Right kidney (tissue), 9 donors: ENCODE data around the gene HNRNPA1L2.
"Not testable (repeated sequence)": the region's sequence is repeated elsewhere in the genome, so short reads cannot be mapped to it uniquely, and the experiment has no call there.

Source experiments
- DNase-seq: peaks from one replicate; pipeline ENCODE4 v3.0.0-alpha.2; 2016
- long read RNA-seq, 8 donors: transcript quantifications; one replicate each; lab custom pipeline, GENCODE V29; 2026

The HNRNPA1L2 gene
- long read RNA-seq, donor 1, transcript HNRNPA1L2-201 (1 exons, 1,372 nt) = major isoform, 8 of 8 reads
- long read RNA-seq, donor 1, partial matches to known transcripts = 0 of 8 reads
- long read RNA-seq, donor 1, other reads (novel, unspliced or antisense) = 0 of 8 reads
- long read RNA-seq, donor 2, transcript HNRNPA1L2-201 (1 exons, 1,372 nt) = major isoform, 5 of 5 reads
- long read RNA-seq, donor 2, partial matches to known transcripts = 0 of 5 reads
- long read RNA-seq, donor 2, other reads (novel, unspliced or antisense) = 0 of 5 reads
- long read RNA-seq, donor 3, partial matches to known transcripts = 0 of 4 reads
- long read RNA-seq, donor 3, other reads (novel, unspliced or antisense) = 0 of 4 reads
- long read RNA-seq, donor 4, transcript HNRNPA1L2-201 (1 exons, 1,372 nt) = major isoform, 23 of 23 reads
- long read RNA-seq, donor 4, partial matches to known transcripts = 0 of 23 reads
- long read RNA-seq, donor 4, other reads (novel, unspliced or antisense) = 0 of 23 reads
- long read RNA-seq, donor 5, transcript HNRNPA1L2-201 (1 exons, 1,372 nt) = major isoform, 9 of 9 reads
- long read RNA-seq, donor 5, partial matches to known transcripts = 0 of 9 reads
- long read RNA-seq, donor 5, other reads (novel, unspliced or antisense) = 0 of 9 reads
- long read RNA-seq, donor 6, transcript HNRNPA1L2-201 (1 exons, 1,372 nt) = major isoform, 5 of 5 reads
- long read RNA-seq, donor 6, partial matches to known transcripts = 0 of 5 reads
- long read RNA-seq, donor 6, other reads (novel, unspliced or antisense) = 0 of 5 reads
- long read RNA-seq, donor 7, transcript HNRNPA1L2-201 (1 exons, 1,372 nt) = major isoform, 27 of 27 reads
- long read RNA-seq, donor 7, partial matches to known transcripts = 0 of 27 reads
- long read RNA-seq, donor 7, other reads (novel, unspliced or antisense) = 0 of 27 reads
- long read RNA-seq, donor 8, transcript HNRNPA1L2-201 (1 exons, 1,372 nt) = major isoform, 13 of 13 reads
- long read RNA-seq, donor 8, partial matches to known transcripts = 0 of 13 reads
- long read RNA-seq, donor 8, other reads (novel, unspliced or antisense) = 0 of 13 reads

DNA sequence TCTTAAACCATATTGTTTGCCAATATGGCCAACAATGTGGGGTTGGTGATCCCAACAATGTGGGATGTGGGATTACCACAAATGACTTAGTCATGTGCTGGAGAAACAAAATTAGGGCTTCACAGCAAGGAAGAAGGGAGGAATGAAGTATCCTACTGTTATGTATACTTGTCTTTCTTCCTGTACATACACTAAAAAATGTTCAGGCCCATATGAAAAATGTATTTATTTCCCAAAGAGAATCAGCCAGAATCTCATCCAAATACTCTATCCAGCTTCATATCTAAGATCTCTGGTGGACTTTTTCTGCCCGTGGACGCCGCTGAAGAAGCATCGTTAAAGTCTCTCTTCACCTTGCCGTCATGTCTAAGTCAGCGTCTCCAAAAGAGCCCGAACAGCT lies at the start of gene HNRNPA1L2:
HNRNPA1L2 (plus strand) TSS at position 301 of the 400 bp plus-strand sequence; CDS start at position 363, 62 bp downstream.
- no peak for DNase-seq

DNA sequence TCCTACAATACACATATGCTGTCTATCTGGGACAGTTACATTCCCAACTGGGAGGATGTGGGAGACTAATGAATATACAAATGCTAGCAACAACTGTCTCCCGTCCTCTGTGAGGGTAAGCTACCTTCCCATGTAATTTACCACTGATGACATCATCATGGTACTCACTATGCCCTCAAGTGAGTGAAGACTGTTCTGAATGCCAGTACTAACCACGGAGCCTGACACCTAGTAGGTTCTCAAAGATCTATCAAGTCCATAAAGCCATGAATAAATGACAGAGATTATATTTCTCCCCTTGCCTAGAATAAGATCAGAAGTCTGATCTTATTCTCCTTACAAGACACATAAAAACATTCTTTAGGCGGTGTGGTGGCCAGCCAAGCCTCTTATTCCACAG lies 49.1 kb upstream of the HNRNPA1L2 start:
- not testable (repeated sequence) for DNase-seq

DNA sequence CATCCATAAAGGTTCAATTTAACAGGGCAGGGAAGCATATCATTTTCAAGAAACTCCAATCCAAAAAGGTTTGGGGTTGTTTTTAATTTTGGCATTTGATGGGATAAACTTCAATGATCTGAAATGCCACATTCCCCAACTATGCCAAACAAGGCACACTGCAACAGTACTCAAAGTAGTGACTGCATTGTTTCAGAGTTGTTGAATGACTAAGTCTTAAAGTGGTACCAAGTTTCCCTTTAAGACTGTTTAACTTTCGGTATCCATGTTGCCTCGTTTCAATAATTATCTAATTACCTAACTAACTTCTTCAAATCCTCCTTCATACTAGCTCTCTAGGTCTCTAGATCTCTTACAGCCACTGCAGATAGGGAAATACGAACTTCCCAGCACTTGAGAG lies 48.4 kb upstream of the HNRNPA1L2 start:
- not testable (repeated sequence) for DNase-seq

DNA sequence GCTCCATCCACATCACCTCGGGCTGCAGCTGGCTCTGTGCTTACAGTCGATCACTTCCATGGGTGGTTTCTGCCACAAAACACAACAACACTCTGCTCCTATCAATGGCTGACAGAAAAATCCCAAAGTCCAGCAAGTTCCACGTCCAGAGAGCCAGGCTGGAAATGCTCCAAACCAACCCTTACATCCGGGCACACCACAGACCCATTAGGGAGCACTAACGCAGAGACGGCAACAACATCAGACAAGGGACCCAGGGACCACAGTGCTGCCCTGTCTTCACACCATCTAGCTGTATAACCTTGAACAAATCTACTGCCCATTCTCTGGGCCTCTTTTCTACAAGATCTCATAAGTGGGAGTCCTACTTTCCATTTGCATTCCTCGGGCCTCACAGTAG lies 47.9 kb upstream of the HNRNPA1L2 start:
- DNase-seq = not testable (repeated sequence)

DNA sequence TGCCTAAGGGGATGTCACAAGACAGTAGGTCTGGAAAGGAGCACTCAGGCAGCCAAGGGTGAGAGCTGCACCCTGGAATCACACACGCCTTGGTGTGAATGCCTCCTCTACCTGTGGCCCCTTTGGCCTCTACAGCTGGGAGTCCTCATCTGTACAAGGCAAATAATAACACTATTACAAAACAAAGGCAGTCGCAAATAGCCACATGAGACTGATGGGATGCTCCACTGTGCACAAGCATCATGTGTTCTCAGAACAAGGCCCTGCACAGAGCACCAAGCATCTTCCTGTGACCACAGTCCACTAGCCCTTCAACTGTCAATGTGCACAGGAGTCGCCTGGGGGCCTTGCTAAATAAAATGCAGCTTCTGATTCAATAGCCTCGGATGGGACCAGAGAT lies 44.6 kb upstream of the HNRNPA1L2 start:
- DNase-seq = no peak

DNA sequence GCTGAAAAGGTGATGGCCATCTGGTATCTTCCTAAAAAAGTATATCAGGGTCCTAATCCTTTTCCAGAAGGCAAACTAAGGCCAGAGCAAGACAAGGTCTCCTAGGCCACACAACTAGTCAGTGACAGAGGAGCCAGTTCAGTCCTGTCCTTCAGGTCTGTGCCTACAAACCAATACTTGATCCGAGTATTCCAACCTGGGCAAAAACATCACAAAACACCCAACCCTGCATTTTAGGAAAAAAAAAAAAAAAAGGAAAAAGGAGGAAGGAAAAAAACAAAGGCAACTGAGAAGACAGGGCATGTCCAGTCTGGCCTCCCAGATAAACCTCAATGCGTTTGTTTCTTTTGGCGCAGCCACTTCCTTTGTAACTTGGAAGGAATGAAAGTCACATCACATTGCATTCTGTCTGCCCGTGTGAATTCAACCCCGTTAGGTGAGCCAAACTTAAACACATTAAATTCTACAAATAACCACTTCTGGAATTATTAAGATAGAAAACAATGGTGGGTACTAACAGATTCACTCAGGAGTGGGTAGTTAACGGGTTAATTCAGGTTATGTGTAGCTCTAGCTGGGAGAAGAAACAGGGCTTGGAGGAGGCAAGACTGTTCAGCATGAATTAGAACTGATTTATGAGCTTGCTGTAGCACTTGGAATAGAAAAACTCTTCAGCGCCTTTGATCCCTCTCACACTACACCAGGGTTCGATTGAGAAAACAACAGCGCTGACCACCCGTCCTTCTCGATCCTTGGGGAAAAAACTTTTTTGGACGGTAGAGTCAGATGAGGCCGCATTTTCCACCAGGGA lies 43.0 kb upstream of the HNRNPA1L2 start:
- no peak for DNase-seq

DNA sequence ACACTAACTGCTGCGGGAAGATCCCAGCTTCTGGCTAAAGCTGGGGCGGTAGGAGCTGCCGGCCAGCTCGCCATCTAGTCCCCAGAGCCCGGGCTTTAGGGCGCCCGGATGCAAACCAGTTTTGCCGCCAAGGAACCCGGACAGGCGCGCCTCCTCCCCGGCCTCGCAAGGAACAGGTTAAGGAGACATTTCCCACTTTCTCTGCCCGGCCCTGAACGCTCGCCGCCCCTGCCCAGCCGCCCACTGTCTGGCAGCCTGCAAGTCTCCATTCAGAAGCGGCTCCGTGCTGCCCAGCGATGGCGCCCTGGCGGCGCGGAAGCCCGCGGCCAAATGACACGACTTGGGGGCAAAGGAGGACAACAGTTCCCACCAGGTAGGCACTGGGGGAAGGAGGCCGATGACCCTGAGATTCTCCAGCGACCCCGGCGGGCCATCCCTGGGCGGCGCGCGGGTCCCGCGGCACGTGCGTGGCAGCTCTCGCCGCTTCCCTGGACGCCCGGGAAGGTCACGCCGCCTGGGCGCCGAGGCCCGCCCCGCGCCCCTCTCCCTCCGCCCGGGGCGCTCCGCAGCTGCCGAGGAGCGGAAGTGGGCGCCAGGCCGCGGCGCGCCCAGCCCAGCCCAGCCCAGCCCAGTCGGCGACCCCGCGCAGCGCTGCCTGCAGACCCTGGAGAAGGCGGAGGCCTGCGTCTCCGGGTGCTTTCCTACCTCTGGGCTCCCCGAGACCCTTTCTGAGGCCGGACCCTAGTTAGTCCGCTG lies 42.2 kb upstream of the HNRNPA1L2 start:
- DNase-seq = peak; percentile 88

DNA sequence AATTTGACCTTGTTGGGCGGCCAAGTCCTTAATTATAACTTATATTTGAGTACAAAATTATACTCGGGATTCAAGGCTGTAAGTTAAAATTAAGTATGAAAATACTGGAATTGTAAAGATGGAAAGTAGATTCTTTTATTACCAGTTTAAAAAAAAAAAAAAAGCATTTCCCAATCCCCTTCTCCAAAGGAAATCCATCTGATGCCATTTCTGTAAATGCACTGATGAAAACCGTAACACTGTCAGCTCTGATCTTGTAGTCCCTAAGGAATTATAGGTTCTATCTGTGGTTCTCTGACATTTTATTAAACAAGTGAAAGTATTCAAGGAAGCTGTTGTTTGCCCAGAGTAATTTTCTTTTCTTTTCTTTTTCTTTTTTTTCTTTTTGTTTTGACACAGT lies 41.6 kb upstream of the HNRNPA1L2 start:
- DNase-seq = no peak

DNA sequence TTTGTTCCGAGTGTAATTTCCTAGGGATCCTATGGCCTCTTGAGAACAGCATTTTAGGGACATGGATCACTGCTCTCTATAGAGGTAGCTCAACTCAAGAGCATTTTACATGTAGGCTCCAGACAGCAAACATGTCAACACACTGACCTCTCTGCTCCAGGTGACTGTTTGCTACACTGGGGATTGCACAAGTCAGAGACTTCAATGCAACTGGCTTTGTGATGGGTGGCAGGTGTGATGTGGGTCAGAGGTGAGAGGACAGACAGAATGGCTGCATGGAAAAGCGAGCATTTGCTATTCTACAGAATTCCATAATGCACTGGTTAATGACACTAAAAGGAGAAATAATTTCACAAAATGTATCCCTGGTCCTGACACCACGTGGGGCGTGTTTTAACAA lies 38.9 kb upstream of the HNRNPA1L2 start:
- not testable (repeated sequence) for DNase-seq

DNA sequence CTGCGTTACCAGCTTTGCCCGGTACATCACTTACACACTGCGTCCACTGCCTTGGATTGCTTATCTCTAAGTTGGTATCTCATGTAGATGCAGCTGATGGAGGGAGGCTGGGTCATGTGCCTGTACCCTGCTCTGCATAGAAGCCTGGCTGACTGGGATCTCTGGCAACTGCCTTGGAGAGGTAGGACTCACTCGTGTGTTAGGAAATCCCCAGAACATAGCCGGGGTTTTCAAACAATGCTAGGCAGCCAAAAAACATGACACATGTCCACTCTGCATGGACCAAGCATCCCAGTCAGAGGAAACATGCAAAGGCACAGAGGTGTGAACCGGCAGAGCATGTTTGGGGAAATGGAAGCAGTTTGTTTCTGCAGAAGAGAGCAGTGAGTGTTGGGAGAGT lies 36.1 kb upstream of the HNRNPA1L2 start:
- DNase-seq = not testable (repeated sequence)

DNA sequence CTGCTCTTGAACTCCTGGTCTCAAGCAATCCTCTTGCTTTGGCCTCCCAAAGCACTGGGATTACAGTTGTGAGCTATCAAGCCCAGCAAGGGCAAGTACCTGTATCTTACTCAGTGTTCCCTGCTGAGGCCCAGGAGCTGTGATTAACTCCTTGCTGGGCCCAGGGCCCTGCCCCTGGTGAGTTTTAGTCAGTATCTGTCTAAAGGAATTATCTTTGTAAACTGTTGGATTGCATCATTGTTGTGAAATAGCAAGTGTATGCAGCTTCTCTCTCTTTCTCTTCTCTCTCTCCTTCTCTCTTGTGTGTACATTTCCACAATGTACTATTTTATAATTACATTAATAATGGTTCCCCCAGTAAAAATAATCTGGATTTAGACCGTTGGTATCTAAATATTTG lies 35.4 kb upstream of the HNRNPA1L2 start:
- DNase-seq = not testable (repeated sequence)

DNA sequence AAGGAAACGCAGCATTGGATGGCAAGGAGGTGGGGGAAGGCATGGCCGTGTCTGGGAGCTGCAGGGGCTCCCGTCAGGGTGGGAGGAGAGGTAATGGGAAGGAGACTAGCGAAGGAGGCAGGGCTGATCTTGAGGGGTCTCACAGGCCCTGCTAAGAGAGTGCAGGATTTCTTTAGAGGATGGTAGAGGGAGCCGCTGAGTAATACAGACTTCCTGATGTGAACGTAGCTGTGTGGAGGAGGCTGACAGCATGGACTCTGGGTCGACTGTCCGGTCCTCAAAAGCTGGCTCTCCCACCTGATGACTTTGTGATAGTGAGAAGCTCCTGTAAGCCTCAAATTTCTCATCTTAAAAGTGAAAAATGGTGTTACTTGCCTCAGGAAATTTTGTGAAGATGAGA lies 34.0 kb upstream of the HNRNPA1L2 start:
- DNase-seq = not testable (repeated sequence)

DNA sequence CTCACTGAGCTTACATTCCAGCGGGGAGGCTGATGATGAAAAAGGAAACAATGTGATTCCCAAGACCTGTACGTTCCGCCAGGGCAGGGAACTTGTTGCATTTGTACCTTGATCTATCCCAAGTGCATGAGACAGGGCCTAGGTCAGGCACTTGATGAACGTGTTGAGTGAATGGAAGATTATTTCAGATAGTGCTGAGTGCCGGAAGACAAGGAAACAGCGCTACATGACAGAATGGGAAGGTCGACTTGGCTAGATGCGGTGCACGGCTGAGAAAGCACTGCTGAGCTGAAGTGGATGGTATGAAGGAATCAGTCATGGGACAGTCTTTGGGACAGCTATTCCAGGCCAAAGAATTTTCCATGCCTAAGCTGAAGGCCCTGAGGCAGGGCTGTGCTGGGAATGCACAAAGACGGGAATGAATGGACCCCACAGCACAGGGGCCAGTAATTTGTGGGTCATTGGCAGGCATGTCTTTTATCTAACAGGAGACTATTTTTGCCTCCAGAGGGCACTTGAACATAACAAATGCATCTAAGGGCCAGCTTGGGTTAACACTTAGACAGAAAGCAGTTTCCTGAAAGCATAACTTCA lies 33.1 kb upstream of the HNRNPA1L2 start:
- not testable (repeated sequence) for DNase-seq

DNA sequence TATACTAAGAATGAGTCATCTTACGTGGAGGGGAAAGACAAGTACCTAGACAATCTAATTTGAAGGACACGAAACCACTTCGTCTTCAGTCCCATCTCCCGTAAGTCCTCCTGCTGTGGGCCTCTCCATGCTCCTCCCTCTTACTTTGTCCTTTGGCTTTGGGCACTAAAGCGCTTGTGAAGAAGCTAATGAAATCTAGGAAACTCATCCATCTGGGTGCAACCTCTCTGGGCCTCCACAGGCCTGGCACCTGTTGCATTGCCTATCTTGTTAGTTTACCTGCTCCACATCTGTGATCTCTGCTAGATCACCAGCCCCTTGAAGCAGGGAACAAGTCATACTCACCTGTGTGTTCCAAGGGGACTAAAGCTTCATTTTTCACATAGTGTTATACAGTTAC lies 32.1 kb upstream of the HNRNPA1L2 start:
- not testable (repeated sequence) for DNase-seq

DNA sequence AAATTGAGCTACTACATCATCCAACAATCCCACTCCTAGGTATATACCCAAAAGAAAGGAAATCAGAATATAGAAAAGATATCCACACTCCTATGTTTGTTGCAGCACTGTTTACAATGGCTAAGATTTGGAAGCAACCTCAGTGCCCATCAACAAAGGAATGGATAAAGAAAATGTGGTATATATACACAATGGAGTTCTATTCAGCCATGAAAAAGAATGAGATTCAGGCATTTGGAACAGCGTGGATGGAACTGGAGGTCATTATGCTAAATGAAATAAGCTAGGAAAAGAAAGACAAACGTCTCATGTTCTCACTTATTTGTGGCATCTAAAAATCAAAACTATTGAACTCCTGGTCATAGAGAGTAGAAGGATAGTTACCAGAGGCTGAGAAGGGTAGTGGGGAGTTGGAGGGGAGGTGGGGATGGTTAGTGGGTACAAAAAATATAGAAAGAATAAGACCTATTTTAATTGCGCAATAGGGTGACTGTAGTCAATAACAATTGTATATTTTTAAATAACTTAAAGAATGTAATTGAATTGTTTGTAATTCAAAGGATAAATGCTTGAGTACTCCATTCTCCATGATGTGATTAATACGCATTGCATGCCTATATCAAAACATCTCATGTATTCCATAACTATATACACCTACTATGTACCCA lies 27.0 kb upstream of the HNRNPA1L2 start:
- DNase-seq = no peak

DNA sequence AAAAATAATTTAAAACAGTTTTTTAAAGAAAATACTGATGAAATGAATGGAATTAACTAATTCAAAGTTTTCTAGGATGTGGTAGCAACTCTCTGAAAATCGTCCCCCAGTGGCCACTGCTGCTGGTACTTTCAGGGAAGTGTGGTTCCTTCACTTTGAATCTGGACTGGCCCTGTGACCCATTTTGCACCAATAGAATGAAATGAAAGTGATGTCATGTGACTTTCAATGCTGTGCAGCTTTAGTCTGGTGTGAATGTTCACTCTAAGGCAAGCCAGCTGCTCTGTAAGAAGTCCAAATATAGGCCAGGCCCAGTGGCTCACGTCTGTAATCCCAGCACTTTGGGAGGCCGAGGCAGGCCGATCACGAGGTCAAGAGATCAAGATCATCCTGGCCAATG lies 26.4 kb upstream of the HNRNPA1L2 start:
- no peak for DNase-seq

DNA sequence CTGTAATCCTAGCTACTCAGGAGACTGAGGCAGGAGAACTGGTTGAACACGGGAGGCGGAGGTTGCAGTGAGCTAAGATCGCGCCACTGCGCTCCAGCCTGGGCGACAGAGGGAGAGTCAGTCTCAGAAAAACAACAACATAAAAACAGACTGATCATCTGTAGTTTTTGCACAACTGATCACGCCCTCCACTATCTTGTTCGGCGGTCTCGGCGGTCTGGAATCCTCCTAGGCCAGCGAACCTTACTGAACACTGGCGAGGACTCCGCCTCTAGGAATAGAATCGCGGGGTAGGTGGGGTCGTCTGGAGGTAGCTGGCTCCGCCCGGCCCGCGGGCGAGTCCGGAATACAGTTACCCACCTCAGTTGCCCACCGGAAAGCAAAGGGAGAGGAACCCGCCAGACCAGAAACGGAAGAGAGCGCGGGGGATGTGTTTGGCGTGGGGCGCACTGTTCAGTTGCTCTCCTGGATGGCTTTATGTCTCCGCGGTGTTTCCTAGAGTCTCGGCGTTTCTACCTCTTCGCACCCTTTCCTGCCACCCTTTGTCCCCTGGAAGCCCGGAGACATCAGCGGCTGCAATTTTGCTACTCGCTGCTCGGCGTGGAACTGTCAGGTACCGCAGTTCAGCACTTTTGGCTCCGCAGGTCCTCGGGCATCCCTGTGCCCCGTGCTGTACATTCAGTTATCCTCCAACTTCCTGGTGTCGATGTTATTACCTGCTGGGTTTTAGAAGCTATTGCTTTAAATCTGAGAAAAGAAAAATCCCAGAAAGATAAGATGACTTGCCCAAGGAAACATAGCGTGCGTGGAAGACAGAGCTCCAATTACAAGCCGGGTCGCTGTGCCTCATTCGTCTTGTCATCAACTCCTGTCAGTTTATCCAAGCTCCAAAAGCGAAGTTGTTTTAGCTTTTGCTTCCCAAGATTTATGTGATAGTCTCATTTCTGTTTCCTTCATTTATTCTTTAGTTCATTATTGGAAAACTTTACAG lies 24.9 kb upstream of the HNRNPA1L2 start:
- DNase-seq = peak; percentile 82

DNA sequence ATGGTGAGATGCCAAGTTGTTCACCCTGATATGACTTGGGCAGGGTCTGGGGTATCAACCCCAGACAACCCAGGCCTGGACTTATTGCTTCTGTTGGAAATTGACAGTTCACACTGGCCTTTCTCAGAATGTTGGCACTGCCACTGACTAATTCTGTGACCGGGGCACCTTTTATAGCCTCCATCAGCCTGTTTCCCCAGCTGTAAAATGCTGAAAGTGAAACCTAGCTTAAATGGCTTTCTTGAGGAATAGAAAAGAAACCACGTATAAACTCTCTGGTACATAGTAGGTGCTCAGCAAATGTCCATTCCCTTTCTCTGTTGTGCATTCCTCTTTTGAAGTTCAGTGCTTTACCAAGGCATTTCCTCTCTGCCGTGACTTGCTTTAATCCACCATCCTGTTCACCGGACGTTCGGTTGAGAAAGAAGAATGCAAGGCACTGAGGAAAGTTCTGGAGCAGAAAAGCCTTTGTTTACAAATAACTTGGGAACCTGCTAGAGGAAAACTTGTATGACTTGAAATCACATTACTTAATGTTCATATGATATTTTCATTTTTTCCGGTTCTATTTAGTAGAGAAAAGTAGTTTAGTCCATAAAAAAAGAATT lies 11.0 kb upstream of the HNRNPA1L2 start:
- not testable (repeated sequence) for DNase-seq
